Stimulated activated naive CD8-positive, alpha-beta T cell treated with anti-CD3 and anti-CD28 coated beads, Interleukin-15, amount 100 ng/mL, for 72 hours (primary cell): Measurements from ENCODE around the gene ZNF521.
"Not testable (repeated sequence)": the region's sequence is repeated elsewhere in the genome, so short reads cannot be mapped to it uniquely, and the experiment has no call there.

Experiments used
- ATAC-seq: fragments of 150-1000 bp; cut with Tn5 transposase; 2 replicates; pipeline ENCODE4 v1.10.0; 2021; ENCODE audit warnings: mild to moderate bottlenecking, moderate library complexity
- DNase-seq, 2 donors: peaks; one replicate each; pipeline ENCODE4 v3.0.0; 2021 to 2022
- H3K27ac Mint-ChIP-seq, 2 donors: one replicate each; pipeline ENCODE4 v1.8.0; 2022; ENCODE audit warnings: mild to moderate bottlenecking in 2 of 2, mixed read lengths in 2 of 2, moderate library complexity in 2 of 2
- H3K27me3 Mint-ChIP-seq: one replicate; pipeline ENCODE4 v1.8.0; 2022; ENCODE audit warnings: mixed read lengths
- H3K4me1 Mint-ChIP-seq: one replicate; pipeline ENCODE4 v1.8.0; 2022; ENCODE audit warnings: mild to moderate bottlenecking, mixed read lengths
- H3K4me3 Mint-ChIP-seq, 2 donors: one replicate each; pipeline ENCODE4 v1.8.0; 2022; ENCODE audit warnings: mild to moderate bottlenecking in 2 of 2, mixed read lengths in 2 of 2, moderate library complexity in 1 of 2
- H3K9me3 Mint-ChIP-seq, 2 donors: one replicate each; pipeline ENCODE4 v1.8.0; 2022; ENCODE audit warnings: mixed read lengths in 2 of 2

ZNF521 gene

GRCh38 chr18:25061395-25061794 lies 290.6 kb downstream of the ZNF521 start:
- Mint-ChIP-seq H3K9me3 (no peaks in the 10 kb centered on the region), H3K27ac (no peak overlapping the region), H3K4me1 (no peaks in the 10 kb centered on the region), H3K27me3 (no peaks in the 10 kb centered on the region), H3K4me3 (no peak overlapping the region)
- ATAC-seq (no peak), DNase-seq (no peak)

DNA sequence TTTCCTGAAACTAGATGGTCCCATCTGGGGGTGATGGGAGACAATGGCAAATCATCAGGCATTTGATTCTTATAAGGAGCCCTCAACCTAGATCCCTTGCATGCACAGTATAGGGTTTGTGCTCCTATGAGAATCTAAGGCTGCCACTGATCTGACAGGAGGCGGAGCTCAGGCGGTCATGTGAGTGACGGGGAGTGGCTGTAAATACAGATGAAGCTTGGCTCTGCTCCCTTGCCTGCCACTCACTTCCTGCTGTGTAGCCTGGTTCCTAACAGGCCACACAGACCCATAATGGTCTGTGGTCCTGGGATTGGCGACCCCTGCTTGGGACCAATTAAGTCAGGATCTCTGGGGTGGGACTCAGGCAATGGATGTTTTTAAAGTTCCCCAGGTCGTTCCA lies 293.4 kb downstream of the ZNF521 start:
- H3K27me3 Mint-ChIP-seq: no peaks in the 10 kb centered on the region
- no peak for DNase-seq
- ATAC-seq: no peak
- no peak overlapping the region for H3K4me3 Mint-ChIP-seq
- no peaks in the 10 kb centered on the region for H3K4me1 Mint-ChIP-seq
- no peaks in the 10 kb centered on the region for H3K9me3 Mint-ChIP-seq
- H3K27ac Mint-ChIP-seq: no peak overlapping the region

- H3K4me1 Mint-ChIP-seq: no peaks in the 10 kb centered on the region
- no peaks in the 10 kb centered on the region for H3K27me3 Mint-ChIP-seq
- DNase-seq: no peak
- no peak for ATAC-seq
- no peaks in the 10 kb centered on the region for H3K9me3 Mint-ChIP-seq
- H3K4me3 Mint-ChIP-seq: no peak overlapping the region
- H3K27ac Mint-ChIP-seq: peak overlapping the region in 1 of 2 donors; percentile 54
Observed at GRCh38 chr18:25057491-25058050, 294.4 kb downstream of the ZNF521 start.

- Mint-ChIP-seq H3K4me1 (no peaks in the 10 kb centered on the region), H3K4me3 (no peak overlapping the region), H3K27me3 (no peaks in the 10 kb centered on the region), H3K27ac (no peak overlapping the region), H3K9me3 (no peaks in the 10 kb centered on the region)
- ATAC-seq (no peak), DNase-seq (no peak)
Observed at GRCh38 chr18:25056429-25056828, 295.5 kb downstream of the ZNF521 start.

DNA sequence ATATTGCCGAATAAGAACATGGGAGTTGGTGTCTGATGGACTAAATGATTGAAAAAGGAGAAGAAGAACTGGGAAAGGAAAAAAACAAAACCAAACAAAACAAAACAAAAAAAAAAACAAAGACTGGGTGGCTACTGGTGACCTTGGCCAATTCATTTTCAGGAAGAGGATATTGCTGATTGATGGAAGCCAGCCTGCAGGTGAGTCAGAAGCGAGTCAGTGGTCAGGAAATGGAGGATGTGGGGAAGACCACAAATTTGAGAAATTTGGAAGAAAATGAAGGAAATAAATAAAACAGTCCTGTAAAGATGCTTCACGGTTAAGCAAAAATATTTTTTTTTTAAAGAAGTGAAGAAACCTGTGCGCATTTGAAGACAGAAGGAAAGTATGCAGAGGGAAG lies 296.9 kb downstream of the ZNF521 start:
- H3K4me1 Mint-ChIP-seq: no peaks in the 10 kb centered on the region
- H3K27me3 Mint-ChIP-seq: no peaks in the 10 kb centered on the region
- H3K4me3 Mint-ChIP-seq: no peak overlapping the region
- no peaks in the 10 kb centered on the region for H3K9me3 Mint-ChIP-seq
- no peak for ATAC-seq
- DNase-seq: no peak
- H3K27ac Mint-ChIP-seq: no peak overlapping the region

- no peak for DNase-seq
- no peak for ATAC-seq
- H3K9me3 Mint-ChIP-seq: no peaks in the 10 kb centered on the region
- no peaks in the 10 kb centered on the region for H3K4me1 Mint-ChIP-seq
- no peaks in the 10 kb centered on the region for H3K27me3 Mint-ChIP-seq
- H3K4me3 Mint-ChIP-seq: no peak overlapping the region
- no peak overlapping the region for H3K27ac Mint-ChIP-seq
Observed at GRCh38 chr18:25053466-25053865, 298.5 kb downstream of the ZNF521 start.

- Mint-ChIP-seq H3K27me3 (no peaks in the 10 kb centered on the region), H3K4me3 (no peak overlapping the region), H3K9me3 (no peaks in the 10 kb centered on the region), H3K4me1 (no peaks in the 10 kb centered on the region), H3K27ac (no peak overlapping the region)
- no peak for ATAC-seq
- no peak for DNase-seq
Observed at GRCh38 chr18:25052511-25052921, 299.4 kb downstream of the ZNF521 start.

GRCh38 chr18:25050605-25051004 lies 301.4 kb downstream of the ZNF521 start:
- H3K9me3 Mint-ChIP-seq: no peaks in the 10 kb centered on the region
- no peak overlapping the region for H3K4me3 Mint-ChIP-seq
- H3K27me3 Mint-ChIP-seq: no peaks in the 10 kb centered on the region
- ATAC-seq (no peak), DNase-seq (no peak)
- H3K27ac Mint-ChIP-seq: no peak overlapping the region
- H3K4me1 Mint-ChIP-seq: no peaks in the 10 kb centered on the region

- Mint-ChIP-seq H3K27me3 (peaks cover 13% of the 10 kb centered on the region), H3K4me3 (no peak overlapping the region), H3K9me3 (no peaks in the 10 kb centered on the region), H3K4me1 (no peaks in the 10 kb centered on the region), H3K27ac (no peak overlapping the region)
- DNase-seq: no peak
- no peak for ATAC-seq
Observed at GRCh38 chr18:25047983-25048382, 304.0 kb downstream of the ZNF521 start.

- no peak for DNase-seq
- Mint-ChIP-seq H3K4me3 (no peak overlapping the region), H3K27ac (no peak overlapping the region), H3K9me3 (no peaks in the 10 kb centered on the region), H3K27me3 (peaks cover 13% of the 10 kb centered on the region), H3K4me1 (no peaks in the 10 kb centered on the region)
- no peak for ATAC-seq
Observed at GRCh38 chr18:25047421-25047820, 304.5 kb downstream of the ZNF521 start.

GRCh38 chr18:25044694-25045093 lies 307.3 kb downstream of the ZNF521 start:
- peaks cover 13% of the 10 kb centered on the region for H3K27me3 Mint-ChIP-seq
- ATAC-seq (no peak), DNase-seq (no peak)
- H3K4me3 Mint-ChIP-seq: no peak overlapping the region
- H3K27ac Mint-ChIP-seq: no peak overlapping the region
- H3K9me3 Mint-ChIP-seq: no peaks in the 10 kb centered on the region
- no peaks in the 10 kb centered on the region for H3K4me1 Mint-ChIP-seq

DNA sequence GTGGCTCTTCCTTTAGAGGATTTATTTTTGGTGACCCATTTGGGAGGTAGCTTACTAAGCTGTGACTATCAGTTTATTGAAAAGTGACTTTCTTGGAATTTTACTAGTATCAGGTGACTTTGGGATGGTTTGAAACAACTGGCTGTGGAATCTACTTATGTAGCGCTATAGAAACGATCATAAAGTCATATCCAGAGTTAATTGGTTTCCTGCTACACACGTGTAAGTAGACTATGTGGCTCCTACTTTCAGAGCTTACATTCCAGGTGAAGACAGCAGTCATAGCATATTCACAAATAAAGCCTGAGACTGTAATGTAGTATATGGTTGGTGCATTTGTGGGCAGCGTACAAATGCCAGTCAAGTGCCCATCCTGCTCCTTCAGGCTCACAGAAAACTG lies 308.9 kb downstream of the ZNF521 start:
- Mint-ChIP-seq H3K4me1 (no peaks in the 10 kb centered on the region), H3K4me3 (no peak overlapping the region), H3K27me3 (peaks cover 13% of the 10 kb centered on the region), H3K9me3 (no peaks in the 10 kb centered on the region), H3K27ac (no peak overlapping the region)
- DNase-seq: no peak
- ATAC-seq: no peak

DNA sequence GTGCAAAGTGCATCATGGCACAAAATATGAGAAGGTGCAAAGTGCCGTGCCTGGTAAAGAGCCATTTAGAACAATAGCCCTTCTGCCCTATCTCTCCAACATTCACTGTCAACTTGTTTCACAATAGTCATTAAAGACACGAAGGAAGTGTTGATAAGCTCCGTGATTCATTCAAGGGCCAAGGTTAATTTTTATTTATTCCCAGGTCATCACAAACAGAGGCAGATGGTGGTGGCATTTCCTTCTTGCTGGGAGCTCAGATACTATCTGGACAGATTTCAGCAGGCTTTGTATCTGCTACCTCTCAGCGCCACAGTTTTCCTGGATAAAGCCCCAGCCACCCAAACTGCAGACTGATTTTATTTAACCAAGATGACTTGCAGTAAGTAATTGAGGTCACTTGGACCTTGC lies 309.3 kb downstream of the ZNF521 start:
- no peaks in the 10 kb centered on the region for H3K9me3 Mint-ChIP-seq
- DNase-seq (no peak), ATAC-seq (no peak)
- no peak overlapping the region for H3K27ac Mint-ChIP-seq
- no peak overlapping the region for H3K4me3 Mint-ChIP-seq
- no peaks in the 10 kb centered on the region for H3K4me1 Mint-ChIP-seq
- peaks cover 13% of the 10 kb centered on the region for H3K27me3 Mint-ChIP-seq

GRCh38 chr18:25039781-25040180 lies 312.2 kb downstream of the ZNF521 start:
- H3K9me3 Mint-ChIP-seq: no peaks in the 10 kb centered on the region
- DNase-seq (no peak), ATAC-seq (no peak)
- peaks cover 13% of the 10 kb centered on the region for H3K27me3 Mint-ChIP-seq
- H3K27ac Mint-ChIP-seq: no peak overlapping the region
- no peak overlapping the region for H3K4me3 Mint-ChIP-seq
- no peaks in the 10 kb centered on the region for H3K4me1 Mint-ChIP-seq

- Mint-ChIP-seq H3K9me3 (peaks cover 0 to under 1% of the 10 kb centered on the region in 2 donors), H3K27ac (no peak overlapping the region), H3K4me3 (no peak overlapping the region), H3K4me1 (no peaks in the 10 kb centered on the region), H3K27me3 (peaks cover 2% of the 10 kb centered on the region)
- ATAC-seq (no peak), DNase-seq (no peak)
Observed at GRCh38 chr18:25038261-25038660, 313.7 kb downstream of the ZNF521 start.

GRCh38 chr18:25033747-25034471 lies 318.1 kb downstream of the ZNF521 start:
- H3K27me3 Mint-ChIP-seq: no peaks in the 10 kb centered on the region
- H3K4me3 Mint-ChIP-seq: no peak overlapping the region
- DNase-seq: no peak
- H3K9me3 Mint-ChIP-seq: peaks cover 0 to 8% of the 10 kb centered on the region in 2 donors
- no peak overlapping the region for H3K27ac Mint-ChIP-seq
- no peak for ATAC-seq
- H3K4me1 Mint-ChIP-seq: no peaks in the 10 kb centered on the region

- DNase-seq, H3K9me3 Mint-ChIP-seq, H3K4me1 Mint-ChIP-seq, ATAC-seq, H3K4me3 Mint-ChIP-seq, H3K27me3 Mint-ChIP-seq: not testable (repeated sequence)
- peak overlapping the region in 1 of 2 donors; percentile 10 for H3K27ac Mint-ChIP-seq
Observed at GRCh38 chr18:25033175-25033574, 318.8 kb downstream of the ZNF521 start.
